AML-193 (cell line): ENCODE results near the gene FGFR2.

ENCODE experiments used
- DNase-seq, 2 experiments: peaks; one replicate each; lab custom pipeline; 2025; lab: John Stamatoyannopoulos, UW

Gene FGFR2

DNA sequence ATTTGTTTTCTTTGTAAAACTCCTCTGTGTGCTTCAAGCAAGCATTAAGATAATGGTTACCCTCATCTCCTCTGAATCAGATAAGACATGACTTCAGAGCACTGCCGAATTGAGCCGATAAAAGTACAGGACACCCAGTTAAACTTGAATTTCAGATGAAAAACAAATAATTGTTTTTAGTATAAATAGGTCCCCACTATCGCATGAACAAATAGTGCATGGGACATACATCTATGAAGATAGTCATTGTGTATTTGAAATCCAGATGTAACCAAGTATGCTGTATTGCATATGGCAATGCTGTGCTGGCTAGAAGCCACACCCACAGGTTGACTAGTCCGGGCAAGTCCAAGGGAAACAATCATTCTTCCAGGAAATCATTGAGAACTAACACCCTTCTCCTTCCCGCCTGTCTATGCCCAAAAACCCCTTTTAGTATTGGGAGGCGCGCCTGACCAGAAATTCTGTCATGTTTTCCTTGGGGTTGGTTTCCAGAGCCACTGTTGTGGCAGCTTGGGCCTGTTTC, 12.6 kb upstream of the FGFR2 start:
- no peak for DNase-seq

DNA sequence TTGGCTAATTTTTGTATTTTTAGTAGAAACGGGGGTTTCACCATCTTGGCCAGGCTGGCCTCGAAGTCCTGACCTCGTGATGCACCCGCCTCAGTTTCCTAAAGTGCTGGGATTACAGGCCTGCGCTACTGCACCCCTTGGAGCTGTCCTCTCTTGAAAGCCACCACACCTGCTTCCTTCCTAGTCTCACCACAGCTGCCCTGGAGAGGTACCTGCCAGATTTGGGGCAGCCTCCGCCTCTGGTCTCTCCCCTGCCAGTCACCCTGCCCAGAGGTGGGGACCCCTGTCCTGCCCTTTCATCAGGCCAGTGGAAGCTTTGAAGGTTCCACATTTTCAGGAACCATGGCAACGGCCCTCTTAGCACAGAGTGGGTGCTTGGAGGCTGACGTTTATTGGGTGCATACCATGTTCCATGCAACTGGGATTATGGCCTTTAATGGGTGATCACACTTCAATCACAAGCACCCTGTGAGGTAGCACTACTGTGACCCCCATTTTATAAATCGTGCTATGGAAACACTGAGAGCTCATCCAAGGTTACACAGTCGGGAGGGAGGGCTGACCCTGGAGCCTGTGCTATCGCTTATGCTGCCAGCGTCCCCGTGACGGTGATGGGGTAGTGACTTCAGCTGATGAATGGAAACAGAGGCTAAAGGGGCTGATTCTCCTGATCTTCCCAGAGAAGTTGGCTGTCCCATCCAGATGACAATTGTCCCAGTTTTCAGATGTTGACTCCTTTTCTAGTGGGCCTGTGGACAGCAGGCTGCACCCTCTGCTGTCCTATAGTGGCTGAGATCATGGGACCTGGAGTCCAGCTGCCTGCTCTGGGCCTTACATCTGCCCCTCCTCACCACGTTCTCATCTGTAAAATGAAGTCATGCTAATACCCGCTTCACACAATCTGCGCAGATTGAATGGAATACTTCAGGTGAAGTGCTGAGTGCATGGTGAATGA, 11.5 kb upstream of the FGFR2 start:
- DNase-seq, result no peak

DNA sequence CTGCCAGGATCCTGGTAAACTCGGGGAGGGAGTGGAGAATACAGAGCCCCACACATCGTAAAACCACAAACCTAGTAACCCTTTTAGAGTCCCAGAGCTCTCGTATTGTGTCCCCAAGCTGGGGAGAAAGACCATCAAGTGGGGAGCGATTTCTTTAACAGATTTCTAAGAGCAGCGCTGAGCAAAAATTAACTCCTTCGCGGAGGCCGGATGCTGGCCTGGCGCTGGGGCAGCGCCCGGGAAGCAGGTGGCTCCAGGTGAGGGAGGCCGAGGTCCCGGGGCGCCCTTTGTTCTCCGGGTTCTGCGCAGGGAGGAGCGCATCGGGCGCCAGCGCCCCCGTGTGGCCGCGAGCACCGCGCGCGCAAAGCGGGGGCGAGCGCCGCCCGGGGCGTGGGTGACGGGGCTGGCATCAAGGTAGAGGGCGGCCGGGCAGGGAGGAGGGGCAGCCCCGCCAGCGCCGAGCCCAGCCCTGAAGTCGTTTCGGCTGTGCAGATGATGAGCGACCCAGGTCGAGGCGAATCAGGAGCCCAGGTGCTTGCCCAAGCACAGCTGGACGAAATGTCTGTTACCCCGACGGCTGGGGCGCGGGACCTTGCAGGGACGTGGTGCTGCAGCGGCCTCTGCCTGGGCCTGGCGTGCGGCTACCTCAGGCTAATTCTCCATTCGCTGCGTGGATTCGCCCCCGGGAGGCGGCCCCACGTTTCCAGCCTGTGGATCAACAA, 10.4 kb upstream of the FGFR2 start:
- no peak for DNase-seq

DNA sequence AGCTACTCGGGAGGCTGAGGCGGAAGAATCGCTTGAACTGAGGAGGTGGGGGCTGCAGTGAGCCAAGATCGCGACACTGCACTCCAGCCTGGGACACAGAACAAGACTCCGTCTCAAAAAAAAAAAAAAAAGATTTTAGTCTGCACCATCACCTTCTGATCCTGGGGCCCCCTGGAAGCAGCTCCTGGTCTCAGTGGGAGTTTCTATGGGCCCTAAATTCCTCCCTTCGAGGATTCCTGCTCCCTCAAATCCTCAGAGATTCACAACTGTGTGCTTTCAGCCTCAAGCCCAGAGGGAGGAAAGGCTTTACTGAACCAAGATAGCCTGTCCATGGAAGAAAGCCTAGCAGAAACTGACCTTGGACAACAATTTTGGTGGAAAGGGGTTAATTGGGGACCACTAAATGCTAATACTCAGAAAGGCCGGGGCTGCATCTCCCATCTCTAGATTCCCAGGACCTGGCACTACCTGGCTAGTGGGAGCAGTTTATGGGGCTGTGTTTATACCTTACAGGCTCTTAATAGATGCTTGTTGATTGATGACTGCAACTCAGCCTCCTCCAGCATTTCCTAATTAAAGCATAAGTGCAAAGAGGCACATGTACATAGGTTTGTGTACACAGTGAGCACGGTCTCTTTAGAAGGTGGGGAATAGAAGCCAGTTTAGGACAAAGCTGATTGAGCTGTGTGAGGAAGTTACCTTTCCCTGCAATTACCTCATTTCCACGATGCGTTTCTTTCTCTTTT, 9.2 kb upstream of the FGFR2 start:
- no peak for DNase-seq

DNA sequence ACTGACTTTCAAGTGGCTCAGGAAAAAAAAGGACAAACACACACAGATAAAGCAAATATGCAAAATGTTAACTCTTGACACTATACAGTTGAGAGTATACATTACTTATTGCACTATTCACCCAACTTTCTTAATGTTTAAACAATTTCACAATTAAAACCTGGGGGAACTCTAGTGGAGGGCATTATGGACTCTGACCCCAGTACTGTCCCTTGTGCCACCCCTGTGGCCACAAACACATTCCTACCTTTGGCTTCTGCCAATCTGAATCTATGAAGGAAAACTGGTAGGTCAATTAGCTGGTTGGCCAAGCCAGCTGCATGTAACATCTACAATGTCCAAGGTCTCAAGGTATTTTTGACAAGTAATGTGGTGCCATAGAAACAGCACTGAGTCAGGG, 7.5 kb upstream of the FGFR2 start:
- DNase-seq, result no peak

DNA sequence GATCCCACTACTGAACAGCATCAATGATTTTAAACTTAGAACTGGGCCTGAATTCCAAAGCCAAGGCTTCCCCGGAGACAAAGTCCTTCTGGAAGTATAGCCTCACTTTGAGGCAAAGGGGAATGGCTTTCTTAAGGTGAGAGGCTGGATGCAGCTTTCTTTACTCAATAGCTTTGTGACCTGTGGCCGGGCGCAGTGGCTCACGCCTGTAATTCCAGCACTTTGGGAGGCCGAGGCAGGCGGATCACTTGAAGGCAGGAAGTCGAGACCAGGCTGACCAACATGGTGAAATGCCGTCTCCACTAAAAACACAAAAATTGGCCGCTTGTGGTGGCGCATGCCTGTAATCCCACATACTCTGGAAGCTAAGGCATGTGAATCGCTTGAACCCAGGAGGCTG, 3.2 kb upstream of the FGFR2 start:
- DNase-seq, result no peak

DNA sequence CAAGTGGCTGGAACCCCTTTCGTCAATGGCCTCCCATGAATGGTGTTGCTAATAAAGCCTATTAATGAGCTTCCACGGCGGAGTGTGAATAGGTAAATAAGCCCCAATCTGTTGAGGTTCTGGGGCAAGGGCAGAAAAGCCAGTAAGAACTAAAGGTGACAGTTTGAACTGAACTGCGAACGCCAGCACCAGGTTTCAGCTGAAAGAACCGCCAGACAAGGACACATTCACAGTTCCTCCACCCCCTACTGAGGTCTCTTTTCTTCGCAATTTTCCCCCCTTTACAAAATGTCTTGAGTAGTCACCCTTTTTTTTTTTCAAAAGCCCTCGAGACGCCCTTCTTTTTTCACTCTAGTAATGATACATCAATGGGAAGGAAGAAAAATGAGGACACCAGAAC, 2.4 kb upstream of the FGFR2 start:
- DNase-seq, result no peak

DNA sequence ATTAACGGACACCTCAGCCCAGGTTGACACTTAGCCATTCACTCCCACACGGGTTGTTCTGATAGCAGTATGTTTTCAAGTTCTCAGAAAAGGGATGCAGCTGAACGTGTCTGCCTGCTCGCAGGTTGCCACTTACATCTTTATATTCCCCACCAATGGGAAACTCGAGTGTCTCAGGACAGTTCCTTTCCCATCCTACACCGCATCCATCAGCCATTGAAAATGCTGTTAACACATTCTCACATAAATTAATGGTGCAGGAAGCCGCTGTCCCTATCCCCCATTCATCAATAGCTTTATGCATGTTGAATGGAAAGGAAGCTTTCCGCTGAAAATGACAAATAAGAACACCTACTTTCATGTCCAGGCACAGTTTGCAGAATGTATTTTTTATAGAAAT, 1.7 kb upstream of the FGFR2 start:
- DNase-seq, result no peak

DNA sequence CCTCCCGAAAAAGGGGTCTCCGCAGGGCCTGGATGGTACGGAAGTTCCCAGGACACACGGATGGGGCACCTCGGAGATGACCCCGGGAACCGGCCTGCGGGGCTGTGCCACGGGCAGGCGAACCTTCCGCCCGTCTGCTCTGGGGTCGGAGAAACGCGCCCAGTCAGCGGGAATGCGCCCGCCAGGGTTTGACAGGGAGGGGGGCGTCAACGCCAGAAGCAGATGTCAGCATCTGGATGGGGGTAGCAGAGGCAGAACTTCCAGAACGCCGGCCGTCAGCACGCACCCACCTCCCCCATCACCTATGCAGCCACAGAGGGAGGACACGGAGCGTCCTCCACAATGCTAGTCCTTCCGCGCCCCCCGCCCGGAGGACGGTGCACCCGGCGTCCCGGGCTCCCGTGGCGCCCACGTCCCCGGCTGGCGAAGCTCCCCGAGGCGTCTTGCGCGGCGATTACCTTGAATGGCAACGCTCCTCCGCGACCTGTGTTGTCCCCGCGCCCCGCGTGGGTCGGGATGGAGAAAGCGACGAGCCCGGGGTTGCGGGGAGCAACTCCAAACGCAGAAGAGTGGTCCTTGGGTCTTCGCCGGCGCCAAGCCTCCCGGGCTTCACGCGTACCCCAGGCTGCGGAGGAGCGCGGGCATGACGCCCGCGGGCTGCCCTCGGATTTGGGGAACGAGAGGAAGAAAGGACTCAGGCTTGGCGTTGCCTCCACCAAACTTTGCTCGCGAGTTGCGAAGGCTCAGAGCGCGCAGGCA, 561 bp downstream of the FGFR2 start:
- no peak for DNase-seq

DNA sequence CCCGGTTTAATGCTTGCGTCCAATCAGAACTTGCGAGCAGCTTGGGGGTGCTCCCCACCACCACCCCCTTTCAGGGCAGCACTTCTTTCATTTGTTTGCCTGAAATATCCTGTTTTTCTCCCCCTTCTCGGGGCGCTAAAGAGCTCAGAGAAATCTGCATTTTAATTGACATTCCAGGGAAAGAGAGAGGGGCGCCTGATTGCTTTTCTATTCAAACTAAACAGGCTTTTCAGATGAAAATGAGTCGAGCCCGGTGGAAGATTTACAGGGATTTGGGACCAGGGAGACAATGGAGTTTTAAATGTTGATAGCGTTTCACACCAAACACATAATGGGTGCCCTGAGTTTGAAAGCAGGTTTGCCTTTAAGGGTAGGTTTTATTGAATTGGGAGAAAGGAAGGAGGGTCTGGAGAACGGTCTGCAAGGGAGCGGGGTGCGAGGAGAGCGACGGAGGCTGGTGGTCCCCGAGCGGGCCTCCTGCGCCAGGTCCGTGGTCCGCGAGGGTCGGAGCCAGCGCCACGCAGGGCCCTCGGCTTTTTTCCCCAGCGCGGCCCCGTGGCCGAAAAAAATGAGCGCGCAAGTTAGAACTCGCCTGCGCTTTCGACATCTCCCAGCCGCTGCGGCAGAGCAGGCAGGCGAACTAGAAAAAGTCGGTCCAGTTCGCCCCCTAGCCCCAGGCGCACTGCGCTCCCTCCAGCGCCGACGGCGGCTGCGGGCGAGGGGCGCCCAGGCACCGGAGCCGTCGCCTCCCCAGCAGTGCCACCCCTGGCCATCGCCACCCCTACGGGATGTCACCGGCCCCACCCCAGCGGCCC, 1.3 kb downstream of the FGFR2 start:
- no peak for DNase-seq

DNA sequence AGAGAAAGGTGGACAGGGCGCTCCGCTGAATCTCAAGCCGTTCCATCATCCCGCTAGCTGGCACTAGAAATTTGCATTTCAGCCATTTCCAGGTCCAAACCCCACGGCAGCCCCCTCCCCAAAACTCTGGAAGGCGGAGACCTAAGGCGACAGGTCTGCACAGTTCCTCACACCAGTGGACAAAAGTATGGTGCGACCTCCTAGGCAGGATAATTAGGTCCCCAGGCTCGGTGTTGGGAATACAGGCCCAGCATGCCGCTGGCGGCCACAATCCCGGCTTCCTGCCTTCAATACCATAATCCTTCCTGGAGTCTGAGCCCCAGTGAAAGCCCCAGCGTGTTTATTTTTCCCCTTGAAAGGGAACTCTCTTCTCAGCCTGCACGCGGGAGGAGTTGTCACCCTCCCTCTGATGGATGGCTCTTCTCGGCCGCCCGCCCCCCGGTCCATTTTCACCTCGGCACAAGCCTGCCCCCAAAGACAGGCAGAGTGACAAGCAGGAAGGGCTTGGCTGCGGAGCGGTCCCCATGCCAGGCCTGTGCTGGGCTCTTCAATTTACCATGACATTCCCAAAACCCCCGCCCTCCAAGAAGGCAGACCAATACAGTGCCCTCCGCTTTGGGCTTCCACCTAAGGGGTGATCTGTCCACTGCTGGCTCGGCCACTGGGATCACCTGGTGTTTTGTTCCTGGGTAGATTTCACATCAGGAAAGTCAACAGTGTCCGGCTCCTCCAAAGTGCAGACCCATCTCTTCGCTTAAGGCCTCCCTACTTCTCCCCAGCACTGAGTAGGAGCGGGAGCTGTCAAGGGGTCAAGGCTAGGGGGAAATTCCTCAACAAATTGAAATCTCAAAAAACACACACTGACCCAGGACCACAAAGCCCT, 2.2 kb downstream of the FGFR2 start:
- no peak for DNase-seq

DNA sequence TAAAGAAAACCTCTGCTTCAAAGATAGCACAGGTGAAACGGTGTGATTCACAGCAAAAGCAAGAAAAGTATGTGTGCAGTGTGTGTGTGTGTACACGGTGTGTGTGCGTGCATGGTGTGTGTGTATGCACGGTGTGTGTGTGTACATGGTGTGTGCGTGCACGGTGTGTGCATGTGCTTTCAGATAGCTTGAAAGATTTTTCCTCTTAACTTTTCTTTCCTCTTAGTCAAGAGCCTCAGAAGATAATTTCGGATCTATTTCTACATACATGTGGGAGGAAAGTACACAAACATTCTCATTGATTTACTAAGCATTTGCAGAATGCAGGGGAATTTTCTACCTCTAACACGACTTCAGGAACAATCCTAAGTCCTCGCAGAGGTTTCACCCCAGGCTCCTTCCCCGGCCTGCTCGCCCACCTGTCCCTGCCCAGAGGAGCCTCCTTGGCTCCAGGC, 2.9 kb downstream of the FGFR2 start:
- DNase-seq, result no peak

DNA sequence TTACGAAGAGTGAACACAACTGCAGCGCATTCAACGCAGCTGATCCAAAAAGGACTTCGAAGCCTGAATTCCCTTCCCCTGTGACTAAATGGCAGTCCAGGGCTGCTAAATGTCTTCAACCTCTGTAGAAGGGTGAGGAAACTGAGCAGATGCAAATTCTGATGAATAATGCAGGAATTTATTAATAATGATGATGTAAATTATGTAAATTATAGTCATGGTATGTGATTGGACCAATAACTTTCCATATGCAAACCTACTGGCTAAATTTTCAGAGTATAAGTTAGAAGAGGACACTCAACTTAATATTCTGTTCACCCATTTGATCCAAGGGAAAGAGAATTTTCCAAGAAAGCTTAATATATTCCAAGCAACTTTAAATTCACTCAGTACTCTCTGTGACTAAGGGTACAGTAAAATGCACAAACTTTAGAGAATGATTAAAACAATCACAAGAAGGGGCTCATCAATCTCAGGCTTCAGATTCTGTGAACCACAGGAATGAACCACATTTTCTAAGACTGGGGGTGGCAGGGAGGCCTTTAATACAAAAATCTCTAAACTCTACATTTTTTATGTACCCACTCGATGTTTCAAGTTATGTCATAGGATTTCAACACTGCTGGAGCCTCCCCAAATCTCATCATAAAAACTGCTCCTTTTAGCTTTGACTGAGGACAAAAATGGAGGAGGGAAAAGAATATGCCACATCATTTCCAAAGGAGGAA, 3.5 kb downstream of the FGFR2 start:
- no peak for DNase-seq

DNA sequence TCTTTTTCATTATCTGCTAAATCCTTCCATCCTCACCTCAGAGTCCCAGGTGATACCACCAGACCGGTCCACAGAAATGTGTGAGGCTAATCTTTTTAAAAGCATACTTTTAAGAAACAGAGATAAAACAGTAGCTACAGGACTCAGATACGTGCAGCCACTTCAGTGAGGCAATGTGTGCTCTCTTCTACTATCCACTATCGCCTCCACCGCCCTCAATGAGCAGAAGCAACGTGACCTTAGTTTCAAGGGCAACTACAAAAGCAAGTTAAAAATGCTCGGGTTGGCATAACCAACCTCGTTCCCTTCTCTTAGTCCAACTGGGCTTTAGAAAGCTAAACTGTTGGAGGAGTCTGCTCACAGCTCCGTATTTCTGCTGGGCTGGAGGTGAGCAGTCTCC, 4.2 kb downstream of the FGFR2 start:
- no peak for DNase-seq

DNA sequence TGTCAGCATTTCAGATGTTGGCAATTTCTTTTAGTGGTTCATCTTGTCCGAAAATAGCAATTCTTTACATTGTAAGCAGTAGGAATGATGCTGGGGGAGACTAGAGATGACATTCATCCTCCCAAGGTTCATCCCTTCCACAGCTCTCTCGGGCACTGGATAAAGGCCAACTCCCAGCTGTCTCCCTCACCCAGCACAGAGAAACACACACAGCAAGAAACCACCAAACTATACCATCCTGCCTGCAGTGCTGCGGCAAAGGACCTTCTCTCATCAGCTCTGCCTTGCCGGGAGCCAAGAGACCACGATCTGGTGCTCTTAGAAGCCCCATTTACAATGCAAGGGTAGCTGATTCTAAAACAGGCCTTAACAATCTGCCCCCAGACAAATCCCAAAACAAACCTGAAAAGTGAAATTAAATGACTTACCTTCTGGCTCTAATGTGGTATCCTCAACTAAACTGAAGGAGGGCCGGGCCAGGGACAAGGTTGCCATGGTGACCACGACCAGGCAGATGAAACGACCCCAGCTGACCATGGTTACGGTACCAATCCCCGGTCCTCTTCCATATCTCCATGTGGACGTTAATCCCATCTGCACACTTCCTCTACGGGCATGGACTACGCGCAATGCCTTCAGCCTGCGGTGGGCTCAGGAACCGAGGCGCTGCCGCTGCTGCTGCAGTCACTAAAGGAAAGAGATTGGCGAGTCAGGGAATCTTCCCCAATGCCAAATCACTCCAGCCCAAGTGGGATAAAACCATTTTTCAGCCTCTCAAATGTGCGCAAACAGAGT, 4.8 kb downstream of the FGFR2 start:
- DNase-seq, result no peak

DNA sequence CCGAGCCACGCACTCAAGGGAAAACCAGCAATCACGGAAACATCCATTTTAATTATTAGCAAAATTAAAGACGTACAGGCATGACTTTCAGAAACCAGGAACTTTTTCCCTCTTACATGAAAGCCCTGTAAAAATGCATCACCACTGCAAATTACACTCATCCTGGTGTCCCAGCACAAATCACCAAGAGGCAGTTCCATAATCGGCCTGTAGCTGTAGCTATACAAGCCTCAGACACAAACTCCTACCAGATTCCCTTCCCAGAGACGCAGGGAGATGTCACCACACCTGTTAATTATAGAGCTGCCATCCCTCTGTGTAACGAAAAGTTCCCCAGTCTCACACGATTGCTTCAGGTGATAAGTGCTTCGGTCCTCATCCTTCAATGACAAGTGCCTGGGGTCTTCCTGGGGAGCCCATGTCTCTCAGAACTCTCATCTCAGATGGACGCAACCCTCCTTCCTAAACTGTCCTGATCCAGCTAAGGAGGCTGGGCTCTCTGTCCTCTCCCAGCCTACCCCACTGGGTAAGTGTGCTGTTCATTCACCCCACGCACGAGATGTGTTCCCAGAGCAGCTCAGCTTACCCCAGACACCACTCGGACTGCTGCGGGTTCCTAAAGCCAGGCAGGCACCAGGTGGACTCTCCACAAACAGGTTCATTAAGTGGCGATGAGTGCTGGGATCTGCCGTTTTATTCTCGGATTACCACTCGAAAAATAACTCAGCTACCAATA, 5.9 kb downstream of the FGFR2 start:
- no peak for DNase-seq

DNA sequence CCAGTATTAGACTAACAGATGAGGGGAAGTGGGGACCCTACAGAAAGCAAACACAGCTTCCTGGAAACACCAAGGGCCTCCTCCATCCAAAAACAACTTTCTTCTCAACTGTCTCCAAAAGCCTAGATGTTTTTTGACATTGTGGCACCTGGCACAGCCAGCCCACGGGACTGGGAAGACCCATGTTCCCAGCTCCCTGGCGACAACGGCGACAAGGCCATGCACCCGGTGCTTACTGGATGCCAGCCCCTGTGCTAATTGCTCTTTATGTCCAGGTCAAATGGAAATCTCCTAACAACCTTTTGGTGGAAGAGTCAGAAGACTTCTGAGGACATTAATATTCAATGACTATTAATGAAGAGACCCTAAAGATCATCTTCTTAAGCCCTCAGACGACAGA, 7.1 kb downstream of the FGFR2 start:
- DNase-seq, result no peak
